Measurements from ENCODE around the gene DPPA4. TPM values are rescaled to one million over a fixed set of nuclear protein-coding genes. Genes with fewer than 3 reads are reported as not detected.
A peak's percentile ranks its signal among the peaks of the same experiment; 100 is the strongest.

Gene DPPA4
- total and polyA plus RNA-seq, 7 donors = not detected

- Histone ChIP-seq H3K27ac (no peak overlapping the region), H3K36me3 (ENCODE audit: insufficient read depth in 1 of 2, low read depth in 1 of 2) (no peaks in the 10 kb centered on the region), H3K9me3 (no peaks in the 10 kb centered on the region), H3K4me1 (no peaks in the 10 kb centered on the region), H3K4me3 (peak overlapping the region; percentile 28), H3K27me3 (ENCODE audit: insufficient read depth in 3 of 3, low read length in 2 of 3) (peaks cover 0 to 1% (median 0%) of the 10 kb centered on the region in 3 donors)
- TF ChIP-seq CTCF (IDR thresholded peaks at IDR 0.05) = no peak
- ATAC-seq = no peak
- intact Hi-C loops (cut with DNase I) = no loop called here
- no peak for DNase-seq
- WGBS, 3 donors = 3 to 10% (median 6%) methylated on average over 17 of the region's 17 CpGs
Measured at GRCh38 chr3:109336291-109336861, 970 bp downstream of the DPPA4 start.

DNA sequence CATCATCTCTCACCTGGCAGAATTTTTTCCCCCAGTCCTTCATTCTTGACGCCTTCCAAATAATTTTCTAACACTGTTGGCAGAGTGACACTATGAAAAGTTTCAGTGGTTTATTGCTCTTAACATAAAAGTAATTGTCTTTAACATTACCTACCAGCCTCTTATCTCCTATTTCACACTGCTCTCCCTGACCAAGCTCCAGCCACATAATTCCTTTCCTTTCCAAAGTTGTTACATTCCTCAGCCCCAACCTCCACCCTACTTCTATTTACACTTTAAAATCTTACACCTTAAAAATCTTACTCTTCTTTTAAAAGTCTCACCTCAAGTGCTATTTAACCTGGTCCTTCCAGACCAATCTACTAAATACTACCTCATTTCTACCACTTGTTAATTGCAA lies 2.8 kb downstream of the DPPA4 start:
- ATAC-seq = no peak
- H3K27me3 ChIP-seq (ENCODE audit: insufficient read depth in 3 of 3, low read length in 2 of 3) = peaks cover 0 to 1% (median 0%) of the 10 kb centered on the region in 3 donors

DNA sequence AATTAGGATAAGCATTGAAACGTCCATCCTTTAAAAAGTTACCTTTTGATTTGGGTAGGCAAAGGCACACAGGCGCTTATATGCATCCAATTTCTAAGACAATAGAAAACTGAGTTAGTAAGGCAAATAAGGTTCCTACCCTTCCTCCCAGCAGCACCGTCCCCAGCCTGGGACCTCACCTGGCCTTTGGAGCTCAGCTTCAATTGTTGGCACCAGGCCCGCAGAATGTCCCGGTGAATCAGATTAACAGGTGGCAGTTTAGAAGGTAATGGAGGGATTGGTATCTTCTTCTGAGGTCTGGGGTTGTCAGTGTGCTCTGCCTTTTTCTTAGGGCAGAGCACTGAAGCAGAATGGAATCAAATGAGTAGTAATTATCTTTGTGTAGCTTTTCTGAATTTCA lies 5.7 kb downstream of the DPPA4 start:
- no peaks in the 10 kb centered on the region for H3K36me3 ChIP-seq (ENCODE audit: insufficient read depth in 1 of 2, low read depth in 1 of 2)
- no peak overlapping the region for H3K27ac ChIP-seq
- intact Hi-C loops (cut with DNase I) = no loop called here
- ATAC-seq = no peak
- no peaks in the 10 kb centered on the region for H3K9me3 ChIP-seq
- WGBS, 3 donors = 72 to 82% (median 78%) methylated on average over 5 of the region's 5 CpGs
- no peak overlapping the region for H3K4me3 ChIP-seq
- DNase-seq = no peak
- no peak for TF ChIP-seq CTCF (IDR thresholded peaks at IDR 0.05)
- no peaks in the 10 kb centered on the region for H3K4me1 ChIP-seq
- no peaks in the 10 kb centered on the region for H3K27me3 ChIP-seq (ENCODE audit: insufficient read depth in 3 of 3, low read length in 2 of 3)

More for the DNA sequence above, 2.8 kb downstream of the DPPA4 start:
- H3K4me3 ChIP-seq = no peak overlapping the region
- H3K9me3 ChIP-seq = no peaks in the 10 kb centered on the region
- 54 to 79% (median 74%) methylated on average over 1 of the region's 1 CpG for WGBS, 3 donors
- H3K27ac ChIP-seq = no peak overlapping the region
- DNase-seq = no peak
- intact Hi-C loops (cut with DNase I) = no loop called here
- no peaks in the 10 kb centered on the region for H3K4me1 ChIP-seq
- TF ChIP-seq CTCF (IDR thresholded peaks at IDR 0.05) = no peak
- no peaks in the 10 kb centered on the region for H3K36me3 ChIP-seq (ENCODE audit: insufficient read depth in 1 of 2, low read depth in 1 of 2)

DNA sequence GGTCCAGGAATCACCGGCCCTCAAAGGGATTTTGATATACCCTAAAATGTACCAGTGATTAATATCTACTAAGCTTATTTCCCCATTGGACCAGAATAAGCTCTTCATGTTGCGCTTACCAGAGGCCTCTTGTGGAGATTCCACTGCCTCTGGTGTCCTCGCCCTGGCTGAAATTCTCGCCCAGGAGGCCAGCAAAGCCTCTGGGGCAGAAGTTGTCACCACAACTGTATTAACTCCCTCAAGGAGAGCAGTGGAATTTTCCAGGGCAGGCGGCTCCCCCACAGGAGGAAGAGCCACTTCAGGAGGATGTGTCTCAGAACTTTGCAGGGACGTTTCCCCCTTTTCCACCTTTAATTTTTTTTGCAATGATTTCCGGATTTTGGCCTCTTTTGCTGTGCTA lies 6.9 kb downstream of the DPPA4 start:
- no peak for DNase-seq
- no peaks in the 10 kb centered on the region for H3K27me3 ChIP-seq (ENCODE audit: insufficient read depth in 3 of 3, low read length in 2 of 3)
- ATAC-seq = no peak
- no peaks in the 10 kb centered on the region for H3K4me1 ChIP-seq
- intact Hi-C loops (cut with DNase I) = no loop called here
- H3K27ac ChIP-seq = no peak overlapping the region
- H3K9me3 ChIP-seq = no peaks in the 10 kb centered on the region
- 77 to 84% (median 84%) methylated on average over 7 of the region's 7 CpGs for WGBS, 3 donors
- no peaks in the 10 kb centered on the region for H3K36me3 ChIP-seq (ENCODE audit: insufficient read depth in 1 of 2, low read depth in 1 of 2)
- TF ChIP-seq CTCF (IDR thresholded peaks at IDR 0.05) = no peak
- no peak overlapping the region for H3K4me3 ChIP-seq

GRCh38 chr3:109328202-109328601 lies 9.1 kb downstream of the DPPA4 start:
- H3K4me3 ChIP-seq = no peak overlapping the region
- no peaks in the 10 kb centered on the region for H3K4me1 ChIP-seq
- TF ChIP-seq CTCF (IDR thresholded peaks at IDR 0.05) = no peak
- no peak overlapping the region for H3K27ac ChIP-seq
- H3K9me3 ChIP-seq = no peaks in the 10 kb centered on the region
- ATAC-seq (no peak), DNase-seq (no peak)
- H3K27me3 ChIP-seq (ENCODE audit: insufficient read depth in 3 of 3, low read length in 2 of 3) = no peaks in the 10 kb centered on the region
- intact Hi-C loops (cut with DNase I) = no loop called here
- H3K36me3 ChIP-seq (ENCODE audit: insufficient read depth in 1 of 2, low read depth in 1 of 2) = no peaks in the 10 kb centered on the region
- WGBS, 3 donors = 74 to 78% (median 78%) methylated on average over 3 of the region's 3 CpGs

All from psoas muscle (tissue), 8 donors.